Thoracic aorta (tissue), 2 donors: ENCODE results near the gene PTGIR. TPM values are rescaled to one million over a fixed set of nuclear protein-coding genes. Genes with fewer than 3 reads are reported as not detected.
"Not testable (repeated sequence)": the region's sequence is repeated elsewhere in the genome, so short reads cannot be mapped to it uniquely, and the experiment has no call there.

ENCODE experiments used
- ATAC-seq: fragments of 150-250 bp; one replicate; pipeline ENCODE4 v1.8.0; 2017; ENCODE audit warnings: low read depth; ENCODE audit not compliant: insufficient number of reproducible peaks, low FRiP score
- DNase-seq: peaks from one replicate; pipeline ENCODE4 v3.0.0-alpha.2; 2020; ENCODE audit warnings: low spot score
- H3K27ac ChIP-seq, 2 donors: fragments of 200-600 bp; sonication (generic); 1 replicate in 1 of 2; 2 replicates in 1 of 2; pipeline ENCODE4 v1.5.1; 2016; ENCODE audit warnings: mild to moderate bottlenecking in 2 of 2, moderate library complexity in 2 of 2
- H3K27me3 ChIP-seq: fragments of 200-600 bp; sonication (generic); replicated peaks from 2 replicates; pipeline ENCODE4 v1.6.0; 2016; ENCODE audit warnings: mild to moderate bottlenecking; ENCODE audit not compliant: insufficient read depth
- H3K36me3 ChIP-seq: fragments of 200-600 bp; sonication (generic); one replicate; pipeline ENCODE4 v1.5.1; 2016
- H3K4me1 ChIP-seq, 2 donors: fragments of 200-600 bp; sonication (generic); 1 replicate in 1 of 2; 2 replicates in 1 of 2; pipeline versions ENCODE4 v1.5.1 to v1.6.0; 2016; ENCODE audit warnings: low read depth in 2 of 2, mild to moderate bottlenecking in 1 of 2; ENCODE audit not compliant: control insufficient read depth in 1 of 2
- H3K4me3 ChIP-seq: fragments of 200-600 bp; sonication (generic); 2 replicates; pipeline ENCODE4 v1.5.1; 2016; ENCODE audit warnings: mild to moderate bottlenecking
- H3K9me3 ChIP-seq: fragments of 200-600 bp; sonication (generic); 2 replicates; pipeline ENCODE4 v1.5.1; 2016
- CTCF ChIP-seq: fragments of 200-600 bp; sonication (generic); IDR thresholded peaks from one replicate; pipeline ENCODE4 v1.5.1; 2019; ENCODE audit warnings: antibody characterized with exemption
- total RNA-seq, 2 donors: library from RNA; depleted of rRNA; stranded (reverse); fragments of >200 nt; gene quantifications; one replicate each; pipeline versions ENCODE4 v1.1.0 to v1.2.3, GENCODE V29; 2016

PTGIR gene
- total RNA-seq, 2 donors from 2014 or later: 106 to 207 TPM

GRCh38 chr19:46634045-46634655 lies 9.3 kb upstream of the PTGIR start:
- Histone ChIP-seq H3K27me3 (no peaks in the 10 kb centered on the region), H3K27ac (peak overlapping the region in 1 of 2 donors; percentile 45), H3K4me3 (peak overlapping the region; percentile 71), H3K4me1 (peaks cover 15 to 46% of the 10 kb centered on the region in 2 donors), H3K9me3 (no peaks in the 10 kb centered on the region), H3K36me3 (no peaks in the 10 kb centered on the region)
- DNase-seq (peak; percentile 57), ATAC-seq (peak; percentile 29)
- no peak for TF ChIP-seq CTCF

DNA sequence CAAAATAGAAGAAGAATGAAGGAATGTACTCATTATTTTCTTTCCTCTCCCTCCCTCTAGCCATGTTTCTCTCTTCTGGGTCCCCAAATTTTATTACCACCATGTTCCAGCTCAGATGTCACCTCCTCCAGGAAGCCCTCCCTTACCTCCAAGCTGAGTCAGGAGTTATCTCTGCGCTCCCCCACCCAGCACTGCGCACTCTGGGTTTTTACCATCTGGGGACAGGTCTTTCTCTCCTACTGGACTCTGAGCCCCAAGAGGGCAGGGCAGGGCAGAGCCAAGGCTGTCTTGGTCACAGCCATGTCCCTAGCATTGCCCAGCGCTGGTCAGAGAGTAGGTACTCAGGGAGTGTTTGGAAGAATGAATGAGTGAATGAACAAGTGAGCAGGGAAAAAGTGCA lies 8.2 kb upstream of the PTGIR start:
- H3K4me3 ChIP-seq: no peak overlapping the region
- no peak for TF ChIP-seq CTCF
- H3K4me1 ChIP-seq: peaks cover 15 to 40% of the 10 kb centered on the region in 2 donors
- no peaks in the 10 kb centered on the region for H3K9me3 ChIP-seq
- H3K36me3 ChIP-seq: no peaks in the 10 kb centered on the region
- H3K27ac ChIP-seq: no peak overlapping the region
- DNase-seq (no peak), ATAC-seq (no peak)
- no peaks in the 10 kb centered on the region for H3K27me3 ChIP-seq

GRCh38 chr19:46631481-46631880 lies 6.6 kb upstream of the PTGIR start:
- peak overlapping the region in 1 of 2 donors; percentile 79 for H3K27ac ChIP-seq
- no peak for DNase-seq
- no peaks in the 10 kb centered on the region for H3K36me3 ChIP-seq
- no peak for TF ChIP-seq CTCF
- H3K4me3 ChIP-seq: no peak overlapping the region
- H3K4me1 ChIP-seq: peaks cover 25 to 46% of the 10 kb centered on the region in 2 donors
- no peaks in the 10 kb centered on the region for H3K27me3 ChIP-seq
- ATAC-seq: no peak
- no peaks in the 10 kb centered on the region for H3K9me3 ChIP-seq

DNA sequence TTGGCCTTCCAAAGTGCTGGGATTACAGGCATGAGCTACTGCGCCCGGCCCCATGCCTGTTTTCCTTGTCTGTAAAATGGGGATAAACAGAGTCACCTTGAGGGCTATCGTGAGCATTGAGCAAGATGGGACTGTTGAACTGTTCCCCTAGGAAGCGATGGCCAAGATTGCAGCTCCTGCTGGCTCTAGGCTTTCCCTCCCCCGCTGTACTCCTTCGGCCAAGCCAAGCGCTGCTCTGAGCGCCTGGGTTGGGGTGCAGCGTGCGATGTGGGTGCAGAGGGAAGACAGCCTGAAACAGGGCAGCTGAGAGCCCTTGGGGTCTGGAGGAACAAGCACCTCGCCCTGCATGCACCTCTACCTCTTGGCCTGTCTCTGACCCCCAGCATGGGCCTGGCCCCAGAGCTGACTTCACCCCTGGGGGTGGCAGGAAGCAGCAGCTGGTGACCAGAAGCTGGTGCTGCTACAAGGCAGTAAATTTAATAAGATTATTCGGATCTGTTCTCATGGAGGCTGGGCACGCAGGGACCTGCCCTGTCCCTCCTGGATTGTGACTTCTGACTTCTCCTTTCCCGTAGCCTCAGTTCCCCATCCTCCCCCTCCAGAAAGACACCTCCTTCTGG lies 5.8 kb upstream of the PTGIR start:
- Histone ChIP-seq H3K36me3 (no peaks in the 10 kb centered on the region), H3K9me3 (no peaks in the 10 kb centered on the region), H3K27me3 (no peaks in the 10 kb centered on the region), H3K27ac (peak overlapping the region; percentile 79), H3K4me1 (peaks cover 32 to 54% of the 10 kb centered on the region in 2 donors), H3K4me3 (no peak overlapping the region)
- no peak for TF ChIP-seq CTCF
- no peak for DNase-seq
- ATAC-seq: no peak

DNA sequence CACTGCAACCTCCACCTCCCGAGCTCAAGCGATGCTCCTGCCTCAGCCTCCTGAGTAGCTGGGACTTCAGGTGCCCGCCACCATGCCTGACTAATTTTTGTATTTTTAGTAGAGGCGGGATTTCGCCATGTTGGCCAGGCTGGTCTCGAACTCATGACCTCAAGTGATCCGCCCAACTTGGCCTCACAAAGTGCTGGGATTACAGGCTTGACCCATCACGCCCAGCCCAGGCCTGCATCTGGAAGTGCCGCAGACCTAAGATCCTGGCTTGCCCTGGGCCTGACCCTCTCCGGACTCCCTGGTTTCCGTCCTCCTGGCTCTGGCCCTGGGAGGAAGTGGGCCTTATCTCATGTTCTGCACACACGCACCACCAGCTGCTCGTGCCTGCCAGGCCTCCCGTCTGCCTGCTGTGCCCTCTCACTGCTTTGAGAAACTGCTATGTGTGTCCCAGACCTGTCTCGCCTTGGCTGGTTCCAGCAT lies 4.7 kb upstream of the PTGIR start:
- peak; percentile 3 for ATAC-seq
- Histone ChIP-seq H3K4me1 (peaks cover 37 to 57% of the 10 kb centered on the region in 2 donors), H3K9me3 (no peaks in the 10 kb centered on the region), H3K27me3 (no peaks in the 10 kb centered on the region), H3K4me3 (no peak overlapping the region), H3K27ac (peak overlapping the region; percentile 79), H3K36me3 (no peaks in the 10 kb centered on the region)
- no peak for DNase-seq
- TF ChIP-seq CTCF: no peak

DNA sequence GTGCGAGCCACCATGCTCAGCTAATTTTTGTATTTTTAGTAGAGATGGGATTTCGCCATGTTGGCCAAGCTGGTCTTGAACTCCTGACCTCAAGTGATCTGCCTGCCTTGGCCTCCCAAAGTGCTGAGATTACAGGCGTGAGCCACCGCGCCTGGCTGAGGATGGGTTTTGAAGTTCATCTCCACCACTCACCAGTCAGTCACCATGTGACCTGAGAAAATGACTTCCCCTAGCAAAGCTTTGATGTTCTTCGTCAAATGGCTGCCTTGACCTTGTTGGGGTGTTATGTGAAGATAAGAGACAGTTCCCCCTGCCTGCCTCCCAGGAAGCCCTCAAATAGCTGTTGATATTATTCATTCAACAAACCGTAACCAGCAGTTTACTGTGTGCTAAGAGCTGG lies 4.1 kb upstream of the PTGIR start:
- DNase-seq, ATAC-seq, H3K4me3 ChIP-seq, H3K36me3 ChIP-seq, H3K9me3 ChIP-seq, H3K27me3 ChIP-seq: not testable (repeated sequence)
- peak overlapping the region; percentile 79 for H3K27ac ChIP-seq
- peaks cover 37 to 61% of the 10 kb centered on the region in 2 donors for H3K4me1 ChIP-seq
